ENCODE results near the gene LPO.
A peak's percentile ranks its signal among the peaks of the same experiment; 100 is the strongest.

- no peak for TF ChIP-seq ZBTB21 (CRISPR knock-in tag; IDR thresholded peaks at IDR 0.05; ENCODE audit: borderline replicate concordance)
- no peak for TF ChIP-seq E2F4 (CRISPR knock-in tag; IDR thresholded peaks at IDR 0.05; ENCODE audit: borderline replicate concordance, low read depth)
- TF ChIP-seq ATF2 (CRISPR knock-in tag; IDR thresholded peaks at IDR 0.05; ENCODE audit: borderline replicate concordance, low read depth) = no peak
- no peak for TF ChIP-seq E2F1 (CRISPR knock-in tag; IDR thresholded peaks at IDR 0.05)
- peak; percentile 49; the same call in 1 of the 2 replicates for TF ChIP-seq CTCF (IDR thresholded peaks at IDR 0.05)
- no peak for TF ChIP-seq FOXP4 (CRISPR knock-in tag; IDR thresholded peaks at IDR 0.05)
- no peak for TF ChIP-seq USF2 (CRISPR knock-in tag; IDR thresholded peaks at IDR 0.05)
- no peak for TF ChIP-seq NR3C1 (CRISPR knock-in tag; conservative IDR thresholded peaks at IDR 0.05; ENCODE audit: low read depth)
- TF ChIP-seq ELF4 (CRISPR knock-in tag; IDR thresholded peaks at IDR 0.05; ENCODE audit: low read depth) = no peak
- TF ChIP-seq TEAD4 (CRISPR knock-in tag; IDR thresholded peaks at IDR 0.05) = no peak
These were observed 79.2 kb downstream of the LPO start for GRCh38 chr17:58317421-58318064.
